Measurements from ENCODE around the gene SELENOT.
"Not testable (repeated sequence)": the region's sequence is repeated elsewhere in the genome, so short reads cannot be mapped to it uniquely, and the experiment has no call there.

Gene SELENOT, protein sequence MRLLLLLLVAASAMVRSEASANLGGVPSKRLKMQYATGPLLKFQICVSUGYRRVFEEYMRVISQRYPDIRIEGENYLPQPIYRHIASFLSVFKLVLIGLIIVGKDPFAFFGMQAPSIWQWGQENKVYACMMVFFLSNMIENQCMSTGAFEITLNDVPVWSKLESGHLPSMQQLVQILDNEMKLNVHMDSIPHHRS

DNA sequence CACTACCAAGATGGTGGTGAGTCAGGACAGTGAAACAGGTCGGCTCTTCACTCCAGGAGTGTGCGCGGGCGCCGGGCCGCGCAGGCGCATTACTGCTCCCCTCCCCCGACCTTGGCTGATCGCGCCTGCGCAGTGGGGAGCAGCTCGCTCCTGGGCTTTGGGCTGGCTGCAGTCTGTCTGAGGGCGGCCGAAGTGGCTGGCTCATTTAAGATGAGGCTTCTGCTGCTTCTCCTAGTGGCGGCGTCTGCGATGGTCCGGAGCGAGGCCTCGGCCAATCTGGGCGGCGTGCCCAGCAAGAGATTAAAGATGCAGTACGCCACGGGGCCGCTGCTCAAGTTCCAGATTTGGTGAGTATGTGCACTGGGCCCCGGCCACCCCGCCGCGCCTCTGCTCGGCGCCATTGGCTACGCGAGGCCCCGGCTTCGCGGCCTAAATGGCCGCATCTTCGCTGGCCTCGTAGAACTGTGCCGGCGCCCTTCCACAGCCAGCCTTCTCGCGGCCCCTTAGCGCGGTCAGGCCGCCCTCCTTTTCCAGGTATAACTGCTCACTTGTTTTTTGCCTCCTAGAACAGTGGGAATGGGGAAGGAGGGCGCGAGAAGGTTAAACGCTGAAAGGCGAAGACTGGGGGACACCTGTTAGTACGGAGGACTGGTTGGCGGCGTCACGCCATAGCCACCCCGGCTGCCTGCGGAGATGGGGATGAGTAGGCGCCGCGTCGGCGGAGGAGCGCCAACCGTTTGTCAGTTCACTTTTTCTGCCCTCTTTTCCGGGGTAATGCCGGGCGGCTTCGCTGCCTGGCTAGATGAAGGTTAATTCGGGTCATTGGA is at the start of gene SELENOT:
Gene SELENOT (plus strand): TSS at position 169 of the 827 bp plus-strand sequence. CDS start 42 bp downstream, at position 211.
- peak; percentile 98 for DNase-seq
- in situ Hi-C loops (cut with MboI; ENCODE audit: low pct_unique_long_range_greater_than_20kb, low sequenced_read_pairs): no loop called here

DNA sequence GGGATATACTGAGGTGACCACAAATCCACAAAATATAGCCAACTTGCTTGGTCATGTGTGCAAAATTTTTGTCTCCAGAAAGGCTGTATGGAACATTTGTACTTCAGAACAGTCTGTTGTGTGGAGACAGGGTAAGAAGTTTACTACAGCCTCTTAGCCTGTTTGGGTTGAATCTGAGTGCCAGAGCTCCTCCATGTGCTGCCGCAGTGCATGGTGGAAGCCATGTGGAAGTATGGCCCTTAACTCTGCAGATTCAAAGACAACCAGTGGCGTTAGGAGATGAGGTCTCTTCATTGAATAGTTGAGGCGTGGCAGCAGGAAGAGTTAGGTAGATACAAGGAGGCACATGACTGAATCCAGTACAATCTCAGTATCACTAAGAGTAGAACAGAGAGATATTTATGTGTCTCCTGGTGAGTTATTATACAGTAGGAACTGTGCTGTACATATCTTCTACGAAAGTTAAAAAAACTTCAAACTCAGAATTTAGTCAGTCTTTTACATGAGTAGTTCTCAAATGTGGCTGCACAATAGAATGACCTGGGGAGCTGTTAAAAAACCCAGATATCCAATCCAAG is 47.2 kb upstream of the SELENOT start:
- in situ Hi-C loops (cut with MboI; ENCODE audit: low pct_unique_long_range_greater_than_20kb, low sequenced_read_pairs): no loop called here
- DNase-seq: no peak

DNA sequence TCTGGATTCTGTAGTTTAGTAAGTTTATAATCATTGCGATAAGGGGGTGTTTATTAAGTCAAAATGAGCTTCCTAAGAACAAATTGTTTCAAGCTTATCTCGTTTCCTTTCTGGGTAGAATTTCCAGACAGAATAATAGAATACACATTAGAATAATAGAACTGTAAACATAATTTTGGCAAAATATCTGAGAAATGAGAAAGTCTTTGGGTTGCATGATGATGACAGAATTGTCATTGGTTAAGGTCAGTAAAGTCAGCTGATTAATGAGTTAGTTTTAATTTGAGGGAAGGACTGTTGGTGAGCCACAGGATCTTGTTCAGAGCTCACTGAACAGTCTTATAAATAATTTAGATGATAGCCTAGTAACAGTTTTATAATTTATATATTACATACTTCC is 46.3 kb upstream of the SELENOT start:
- DNase-seq: no peak
- in situ Hi-C loops (cut with MboI; ENCODE audit: low pct_unique_long_range_greater_than_20kb, low sequenced_read_pairs): no loop called here

DNA sequence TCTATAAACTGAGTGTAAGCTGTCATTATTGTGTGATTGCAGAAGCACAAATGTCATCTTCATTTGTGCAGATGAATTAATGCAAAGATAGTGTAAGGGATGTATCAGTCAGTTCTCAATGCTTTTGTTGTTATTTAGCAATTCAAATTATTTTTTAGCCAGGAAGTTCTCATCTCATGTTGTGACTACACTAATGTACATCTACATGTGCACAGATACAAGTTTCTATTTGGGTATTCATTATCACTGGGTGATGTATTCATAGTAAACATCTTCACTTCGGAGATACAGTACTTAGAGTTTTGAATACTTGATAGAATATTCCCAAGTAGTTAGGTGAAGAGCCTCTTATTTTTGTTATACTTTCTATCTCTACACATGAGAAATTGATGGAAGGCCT is 45.4 kb upstream of the SELENOT start:
- in situ Hi-C loops (cut with MboI; ENCODE audit: low pct_unique_long_range_greater_than_20kb, low sequenced_read_pairs): no loop called here
- DNase-seq: no peak

DNA sequence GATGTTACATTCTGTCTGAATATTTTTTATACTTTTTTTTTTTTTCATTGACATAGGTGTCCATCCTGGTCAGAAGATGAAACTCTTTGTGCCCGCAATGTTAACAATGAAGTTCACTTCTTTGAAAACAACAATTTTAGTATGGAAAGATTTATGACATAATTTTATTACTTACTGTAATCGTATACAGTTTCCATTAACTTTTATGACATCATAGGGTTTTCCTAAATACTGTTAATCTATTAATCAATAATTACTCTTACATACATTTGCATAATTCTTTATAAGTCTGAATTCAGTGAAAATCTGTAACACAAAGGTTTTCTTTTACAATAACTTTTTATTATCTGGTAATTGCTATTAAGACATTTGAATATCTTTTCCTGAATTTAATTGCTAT is 38.9 kb upstream of the SELENOT start:
- in situ Hi-C loops (cut with MboI; ENCODE audit: low pct_unique_long_range_greater_than_20kb, low sequenced_read_pairs): no loop called here
- DNase-seq: no peak

DNA sequence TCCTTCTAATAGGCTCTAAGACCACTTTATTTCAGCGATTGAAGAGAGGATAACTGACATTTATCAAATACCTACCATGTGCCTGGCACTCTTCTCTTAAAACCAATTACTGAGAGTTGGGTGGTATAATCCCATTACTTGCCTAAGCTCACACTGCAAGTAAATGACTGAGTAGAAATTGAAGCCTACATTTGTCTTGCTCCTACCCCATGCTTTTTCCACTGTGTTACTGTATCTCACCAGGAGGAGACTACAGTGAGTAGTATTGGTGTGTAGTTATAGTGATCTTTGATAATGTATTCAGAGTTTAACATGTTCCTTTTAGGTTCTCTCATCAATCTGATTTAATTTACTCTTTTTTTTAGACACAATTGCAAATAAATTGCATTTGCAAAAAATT is 35.8 kb upstream of the SELENOT start:
- DNase-seq: no peak
- in situ Hi-C loops (cut with MboI; ENCODE audit: low pct_unique_long_range_greater_than_20kb, low sequenced_read_pairs): no loop called here

DNA sequence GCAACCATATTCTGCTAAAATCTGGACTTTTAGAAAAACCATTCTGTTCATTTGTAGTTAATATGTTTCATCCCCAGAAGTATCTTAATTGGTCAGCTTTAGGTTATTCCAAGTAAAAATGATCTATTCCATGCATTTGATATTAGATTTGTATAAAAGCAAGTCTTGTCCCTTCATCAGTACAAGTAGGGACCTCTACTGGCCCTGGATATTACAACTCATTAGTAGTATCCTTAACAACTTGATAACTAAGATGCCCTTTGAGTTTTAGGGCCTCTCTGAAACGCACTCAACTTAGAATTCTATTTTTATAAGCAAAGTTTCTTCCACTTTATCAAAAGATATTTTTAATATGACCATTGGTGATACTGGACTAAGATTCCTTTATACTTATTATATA is 25.3 kb upstream of the SELENOT start:
- in situ Hi-C loops (cut with MboI; ENCODE audit: low pct_unique_long_range_greater_than_20kb, low sequenced_read_pairs): no loop called here
- DNase-seq: no peak

DNA sequence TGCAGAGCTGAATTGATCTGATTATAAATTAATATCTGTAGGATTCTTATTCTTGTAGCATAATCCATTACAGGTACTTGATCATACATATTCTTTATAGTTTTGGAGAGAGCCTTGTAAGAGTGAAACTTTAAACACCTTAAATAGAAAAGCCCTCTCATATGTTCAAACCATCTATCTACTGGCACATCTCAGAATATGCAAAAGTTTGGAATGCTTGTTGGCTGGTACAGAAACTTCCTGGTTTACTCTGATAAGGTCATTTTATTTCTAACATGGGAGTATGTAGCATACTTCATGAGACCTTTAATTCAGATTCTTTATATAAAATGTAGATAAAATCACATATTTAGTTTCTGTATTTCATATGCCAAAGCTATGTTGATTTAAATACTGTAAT is 21.9 kb upstream of the SELENOT start:
- in situ Hi-C loops (cut with MboI; ENCODE audit: low pct_unique_long_range_greater_than_20kb, low sequenced_read_pairs): no loop called here
- DNase-seq: no peak

DNA sequence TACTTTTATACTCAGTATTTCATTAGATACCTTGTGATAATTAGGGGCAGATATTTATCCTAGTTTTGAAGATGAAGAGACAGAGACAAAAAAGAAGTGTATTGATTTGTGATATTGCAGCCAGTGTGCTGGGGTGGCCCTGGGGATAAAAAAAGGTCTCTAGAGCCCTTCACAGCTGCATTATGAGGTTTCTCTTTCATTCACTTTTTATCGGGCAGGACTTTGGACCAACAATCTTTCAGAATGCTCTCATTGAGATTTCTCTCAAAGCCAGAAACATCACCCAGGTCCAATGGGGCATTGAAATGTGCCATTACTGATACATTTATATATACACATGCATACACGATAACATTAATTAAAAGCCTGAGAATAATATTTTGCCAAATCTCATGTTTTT is 20.5 kb upstream of the SELENOT start:
- in situ Hi-C loops (cut with MboI; ENCODE audit: low pct_unique_long_range_greater_than_20kb, low sequenced_read_pairs): no loop called here
- DNase-seq: no peak

DNA sequence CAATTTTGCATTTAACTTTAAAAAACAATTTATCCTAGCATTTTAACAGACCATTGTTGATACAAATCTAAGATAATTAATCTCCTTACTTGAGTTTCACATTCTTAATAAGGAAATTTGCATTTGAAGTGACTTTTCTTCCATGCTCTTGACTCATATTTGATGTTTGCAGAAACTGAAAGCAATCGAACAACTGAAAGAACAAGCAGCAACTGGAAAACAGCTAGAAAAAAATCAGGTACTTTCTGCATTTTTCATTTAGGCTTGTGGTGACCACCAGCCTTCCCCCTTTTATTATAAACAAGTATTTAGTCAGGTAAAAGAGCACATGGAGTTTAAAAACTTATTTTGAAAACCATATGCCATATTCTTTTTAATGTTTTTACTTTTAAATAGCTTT is 20.1 kb upstream of the SELENOT start:
- DNase-seq: no peak
- in situ Hi-C loops (cut with MboI; ENCODE audit: low pct_unique_long_range_greater_than_20kb, low sequenced_read_pairs): no loop called here

DNA sequence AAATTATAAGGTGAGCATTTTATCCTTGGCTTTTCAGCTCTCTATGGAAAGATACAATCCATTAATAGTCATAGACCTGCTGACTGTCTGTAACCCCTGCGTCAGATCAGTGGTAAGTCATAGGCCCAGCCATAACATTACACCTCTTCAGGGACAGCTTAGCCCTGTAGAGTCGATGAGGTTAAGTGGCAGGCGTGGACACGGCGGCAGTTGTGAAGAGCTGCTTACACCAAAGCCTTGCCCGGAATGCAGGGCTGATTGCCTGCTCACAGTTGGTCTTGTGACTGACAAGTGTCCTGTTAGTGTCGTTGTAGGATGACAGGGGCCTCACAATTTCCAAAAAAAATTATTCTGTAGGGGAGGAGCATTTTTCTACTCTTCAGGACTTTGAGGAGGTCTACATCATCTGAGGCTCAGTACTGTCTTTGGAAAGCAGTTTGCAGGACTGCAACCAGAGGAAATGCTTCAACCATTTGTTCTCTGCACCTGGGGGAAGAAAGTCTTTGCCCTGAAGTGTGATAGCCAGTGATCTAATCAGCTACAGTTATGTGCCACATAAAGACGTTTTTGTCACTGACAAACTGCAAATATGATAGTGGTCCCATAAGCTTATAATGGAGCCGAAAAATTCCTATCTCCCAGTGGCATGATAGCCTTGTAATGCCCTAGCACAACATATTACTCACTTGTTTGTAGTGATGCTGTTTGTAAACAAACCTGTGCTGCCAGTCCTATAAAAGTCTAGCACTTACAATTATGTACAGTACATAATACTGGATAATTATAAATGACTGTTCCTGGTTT is 14.9 kb upstream of the SELENOT start:
- no peak for DNase-seq
- in situ Hi-C loops (cut with MboI; ENCODE audit: low pct_unique_long_range_greater_than_20kb, low sequenced_read_pairs): no loop called here

DNA sequence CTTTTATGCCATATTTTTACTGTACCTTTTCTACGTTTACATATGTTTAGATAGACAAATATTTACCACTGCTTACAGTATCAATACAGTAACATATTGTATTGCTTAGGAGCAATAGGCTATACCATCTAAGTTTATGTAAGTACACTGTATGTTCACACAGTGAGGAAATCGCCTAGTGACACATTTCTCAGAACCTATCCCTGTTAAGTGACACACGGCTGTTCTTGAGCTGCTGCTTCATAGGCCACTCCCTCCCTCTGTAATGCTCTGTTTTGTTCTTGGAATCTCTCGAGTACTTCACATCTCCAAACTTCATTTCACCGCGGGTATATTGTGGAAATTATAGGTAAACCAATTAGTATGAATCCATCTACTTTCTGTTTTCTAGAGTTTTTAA is 13.4 kb upstream of the SELENOT start:
- no peak for DNase-seq

DNA sequence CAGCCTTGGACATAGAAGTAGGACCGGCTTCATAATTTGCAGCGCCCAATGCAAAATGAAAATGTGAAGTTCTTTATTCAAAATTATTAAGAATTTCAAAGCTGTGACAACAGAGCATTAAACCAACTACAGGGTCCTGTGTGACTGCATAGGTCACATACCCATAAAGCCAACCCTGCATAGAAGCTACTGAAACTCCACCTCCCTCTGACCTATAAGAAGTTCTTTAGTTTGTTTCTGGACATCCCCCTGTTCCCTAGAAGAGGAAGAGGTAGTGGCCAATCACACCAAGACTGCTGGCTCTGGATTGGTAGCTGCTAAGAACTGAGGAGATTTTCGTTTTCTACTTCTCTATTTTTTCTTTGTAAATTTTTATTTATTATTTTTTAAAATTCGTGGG is 9.0 kb upstream of the SELENOT start:
- in situ Hi-C loops (cut with MboI; ENCODE audit: low pct_unique_long_range_greater_than_20kb, low sequenced_read_pairs): no loop called here
- DNase-seq: no peak

More for the DNA sequence above, 13.4 kb upstream of the SELENOT start:
- in situ Hi-C loops (cut with MboI; ENCODE audit: low pct_unique_long_range_greater_than_20kb, low sequenced_read_pairs): no loop called here

DNA sequence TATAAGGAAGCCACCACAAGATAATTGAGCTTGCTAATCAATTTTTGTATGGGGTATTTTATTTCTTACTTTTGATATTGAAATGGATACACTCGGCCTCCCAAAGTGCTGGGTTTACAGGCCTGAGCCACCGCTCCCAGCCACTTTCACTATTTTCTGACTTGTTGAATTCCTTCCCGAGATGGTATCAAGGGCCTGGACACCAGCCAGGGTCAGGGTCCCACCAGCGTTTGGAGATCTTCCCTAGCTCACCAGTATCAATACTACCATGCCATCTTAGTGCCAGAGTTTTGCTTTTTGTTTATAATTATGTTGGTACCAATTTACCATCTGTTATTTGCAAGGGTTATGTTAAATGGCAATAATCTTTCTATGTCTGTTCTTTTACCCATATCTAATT is 5.5 kb upstream of the SELENOT start:
- no peak for DNase-seq
- in situ Hi-C loops (cut with MboI; ENCODE audit: low pct_unique_long_range_greater_than_20kb, low sequenced_read_pairs): no loop called here

DNA sequence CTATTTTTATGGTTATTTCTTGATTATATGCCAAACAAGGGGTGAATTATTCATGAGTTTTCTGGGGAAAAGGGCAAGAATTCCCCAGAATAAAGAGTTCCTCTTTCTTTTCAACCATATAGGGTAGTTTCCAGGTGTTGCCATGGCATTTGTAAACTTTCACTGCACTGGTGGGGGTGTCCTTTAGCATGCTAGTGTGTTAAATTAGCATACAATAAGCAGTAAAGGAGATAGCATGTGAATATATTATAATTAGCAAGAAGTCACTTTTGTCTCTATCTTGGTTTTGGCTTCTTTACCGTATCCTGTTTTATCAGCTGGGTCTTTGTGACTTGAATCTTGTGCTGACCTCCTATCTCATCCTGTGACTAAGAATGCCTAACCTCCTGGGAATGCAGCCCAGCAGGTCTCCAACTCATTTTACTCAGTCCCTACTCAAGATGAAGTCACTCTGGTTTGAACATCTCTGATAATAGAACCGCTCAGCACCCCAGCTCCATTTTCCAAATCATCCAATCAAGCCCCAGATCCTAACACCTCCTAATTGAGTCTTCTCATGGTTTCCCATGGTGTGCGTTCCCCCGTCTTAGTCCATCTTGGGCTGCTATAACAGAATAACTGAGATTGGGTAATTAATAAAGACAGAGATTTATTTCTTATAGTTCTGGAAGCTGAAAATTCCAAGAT is 3.4 kb upstream of the SELENOT start:
- in situ Hi-C loops (cut with MboI; ENCODE audit: low pct_unique_long_range_greater_than_20kb, low sequenced_read_pairs): no loop called here
- peak; percentile 55 for DNase-seq

DNA sequence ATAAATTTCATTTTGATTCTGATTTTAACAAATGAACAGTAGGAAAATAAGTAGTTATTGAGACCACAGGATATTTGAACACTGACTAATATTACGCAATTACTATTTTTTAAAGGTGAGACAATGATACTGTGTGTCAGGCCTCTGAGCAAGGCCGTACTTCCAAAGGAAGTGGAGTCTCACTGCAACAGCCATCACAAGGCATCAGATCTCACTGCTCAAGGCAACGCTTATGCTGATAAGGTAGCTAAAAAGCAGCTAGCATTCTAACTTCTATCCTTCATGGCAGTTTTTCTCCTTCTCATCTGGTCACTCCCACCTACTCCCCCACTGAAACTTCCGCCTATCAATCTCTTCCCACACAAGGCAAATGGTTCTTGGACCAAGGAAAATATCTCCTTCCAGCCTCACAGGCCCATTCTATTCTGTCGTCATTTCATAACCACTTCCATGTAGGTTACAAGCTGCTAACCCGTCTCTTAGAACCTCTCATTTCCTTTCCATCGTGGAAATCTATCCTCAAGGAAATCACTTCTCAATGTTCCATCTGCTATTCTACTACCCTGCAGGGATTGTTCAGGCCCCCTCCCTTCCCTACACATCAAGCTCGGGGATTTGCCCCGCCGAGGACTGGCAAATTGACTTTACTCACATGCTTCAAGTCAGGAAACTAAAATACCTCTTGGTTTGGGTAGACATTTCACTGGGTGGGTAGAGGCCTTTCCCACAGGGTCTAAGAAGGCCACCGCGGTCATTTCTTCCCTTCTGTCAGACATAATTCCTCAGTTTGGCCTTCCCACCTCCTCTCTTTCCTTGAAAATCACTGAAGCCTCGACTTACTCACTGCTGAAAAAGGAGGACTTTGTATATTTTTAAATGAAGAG is 2.2 kb upstream of the SELENOT start:
- in situ Hi-C loops (cut with MboI; ENCODE audit: low pct_unique_long_range_greater_than_20kb, low sequenced_read_pairs): not testable (repeated sequence)
- peak; percentile 31 for DNase-seq

DNA sequence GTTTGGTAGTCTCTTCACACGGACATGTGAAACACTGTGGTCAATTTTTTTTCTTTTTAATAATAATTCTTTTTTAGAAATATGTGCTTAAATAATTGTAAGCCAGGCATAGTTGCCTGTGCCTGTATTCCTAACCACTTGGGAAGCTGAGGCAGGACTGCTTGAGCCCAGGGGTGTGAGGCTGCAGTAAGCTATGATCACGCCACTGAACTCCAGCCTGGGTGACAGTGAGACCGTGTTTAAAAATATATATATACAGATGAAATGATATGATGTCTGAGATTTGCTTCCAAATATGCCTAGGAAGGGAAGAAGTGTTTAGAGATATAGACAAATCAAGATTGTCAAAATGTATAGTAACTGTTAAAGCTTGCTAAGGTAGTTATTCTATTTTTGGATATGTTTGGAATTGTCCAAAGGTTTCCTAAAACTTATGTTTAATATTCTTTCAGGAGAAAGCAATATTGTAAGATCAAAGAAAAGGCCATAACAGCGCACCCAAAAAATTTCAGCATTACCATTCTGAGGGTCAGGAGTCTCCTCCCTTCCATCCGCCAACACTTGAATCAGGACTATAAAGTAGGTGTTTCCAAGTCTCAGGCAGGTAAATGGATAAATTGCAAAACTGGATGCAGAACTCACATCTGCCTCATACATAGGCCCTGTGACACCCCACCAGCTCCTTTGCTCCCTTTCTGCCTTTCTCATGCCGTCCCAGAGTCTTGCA is 532 bp upstream of the SELENOT start:
- in situ Hi-C loops (cut with MboI; ENCODE audit: low pct_unique_long_range_greater_than_20kb, low sequenced_read_pairs): no loop called here
- no peak for DNase-seq

DNA sequence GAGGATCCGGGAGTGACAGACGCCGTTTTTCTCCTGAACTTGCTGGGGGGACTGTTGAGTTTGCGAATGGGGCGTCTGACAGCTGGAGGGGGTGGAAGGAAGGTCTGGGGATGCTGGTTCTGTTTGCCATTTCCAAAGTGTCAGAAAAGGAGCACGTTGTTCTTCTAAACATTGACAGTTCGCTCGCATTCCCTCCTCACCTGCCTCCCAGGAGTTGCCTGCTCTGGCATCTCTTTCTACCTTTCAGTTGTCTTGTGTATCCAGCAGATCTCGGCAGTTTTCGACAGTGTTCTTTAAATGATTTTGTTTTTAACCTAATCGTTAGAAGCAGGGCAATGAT is 829 bp downstream of the SELENOT start:
- in situ Hi-C loops (cut with MboI; ENCODE audit: low pct_unique_long_range_greater_than_20kb, low sequenced_read_pairs): no loop called here

More for the DNA sequence above, 829 bp downstream of the SELENOT start:
- DNase-seq: no peak
